GM12878 (cell line): ENCODE measurements around the gene SEPSECS. TPM values are rescaled to one million over a fixed set of nuclear protein-coding genes. Genes with fewer than 3 reads are reported as not detected.

ENCODE experiments used
- ATAC-seq: fragments of 200-7000 bp; cut with Tn5 transposase; 3 replicates; pipeline ENCODE4 v1.9.1; 2020; ENCODE audit warnings: mild to moderate bottlenecking, moderate library complexity
- BruUV-seq: library from RNA; stranded (reverse); fragments of 400-500 nt; replicated peaks from 2 replicates; lab custom pipeline; 2021; lab: Mats Ljungman, UMichigan
- CTCF ChIA-PET: fragments of 300-600 bp; sonication (Branson Sonifier 250); formaldehyde crosslinking; extraction: SDS; loops from one replicate; lab custom pipeline; 2021; ENCODE audit warnings: inconsistent platforms; lab: Yijun Ruan, JAX
- POLR2A ChIA-PET: fragments of 350-600 bp; formaldehyde crosslinking; extraction: SDS; loops from one replicate; lab custom pipeline; 2021; ENCODE audit warnings: inconsistent platforms; lab: Charles Lee
- RAD21 ChIA-PET: fragments of 300-600 bp; sonication (Branson Sonifier 250); formaldehyde crosslinking; loops from one replicate; lab custom pipeline; 2023; ENCODE audit warnings: antibody characterized with exemption; ENCODE audit not compliant: unreplicated experiment; lab: Charles Lee
- SMC1A ChIA-PET: fragments of 300-600 bp; sonication (Branson Sonifier 250); formaldehyde crosslinking; loops from one replicate; lab custom pipeline; 2023; ENCODE audit not compliant: unreplicated experiment, uncharacterized antibody; lab: Charles Lee
- DNase-seq: peaks from one replicate; pipeline ENCODE4 v3.0.0-alpha.2; 2011; ENCODE audit warnings: low read depth, low spot score
- FAIRE-seq: peaks from 3 replicates; lab custom pipeline; 2011; peaks lifted over from hg19 to GRCh38; lab: Jason Lieb, UNC
- H2AFZ ChIP-seq: 2 replicates; pipeline ENCODE4 v1.6.0; 2011; ENCODE audit warnings: low read depth, low read length, control low read depth; ENCODE audit not compliant: control insufficient read depth
- H3K27ac ChIP-seq: 2 replicates; pipeline ENCODE4 v1.5.1; 2011; ENCODE audit warnings: control low read depth; ENCODE audit not compliant: control insufficient read depth, insufficient read depth
- H3K27me3 ChIP-seq, 2 experiments: replicated peaks in 1 of 2; 2 replicates each; pipeline versions ENCODE4 v1.6.0 to v1.6.1; 2011; ENCODE audit warnings: low read length in 1 of 2; ENCODE audit not compliant: control insufficient read depth in 2 of 2, insufficient read depth in 2 of 2
- H3K36me3 ChIP-seq, 2 experiments: 2 replicates each; pipeline ENCODE4 v1.5.1; 2011; ENCODE audit warnings: low read length in 1 of 2; ENCODE audit not compliant: control insufficient read depth in 2 of 2, insufficient read depth in 2 of 2
- H3K4me1 ChIP-seq: 2 replicates; pipeline ENCODE4 v1.6.1; 2011; ENCODE audit warnings: mild to moderate bottlenecking, low read length, moderate library complexity, mixed read lengths; ENCODE audit not compliant: control insufficient read depth, insufficient read depth
- H3K4me2 ChIP-seq: 2 replicates; pipeline ENCODE4 v1.6.0; 2011; ENCODE audit warnings: control low read depth; ENCODE audit not compliant: control insufficient read depth, insufficient read depth
- H3K4me3 ChIP-seq: fragments of 200-600 bp; sonication (generic); 2 replicates; pipeline ENCODE4 v1.5.1; 2016
- H3K79me2 ChIP-seq: 2 replicates; pipeline ENCODE4 v1.6.0; 2011; ENCODE audit warnings: low read length; ENCODE audit not compliant: control insufficient read depth, insufficient read depth
- H3K9ac ChIP-seq: 2 replicates; pipeline ENCODE4 v1.8.0; 2011; ENCODE audit warnings: low read length, control low read depth, mixed read lengths; ENCODE audit not compliant: control insufficient read depth, insufficient read depth
- H3K9me3 ChIP-seq: replicated peaks from 3 replicates; pipeline ENCODE4 v1.5.1; 2011; ENCODE audit warnings: mild to moderate bottlenecking, low read length; ENCODE audit not compliant: control insufficient read depth, insufficient read depth
- H4K20me1 ChIP-seq: 2 replicates; pipeline ENCODE4 v1.6.0; 2011; ENCODE audit not compliant: control insufficient read depth, insufficient read depth
- CBFB ChIP-seq: IDR thresholded peaks from 2 replicates; pipeline ENCODE4 v1.6.1; 2016; ENCODE audit warnings: antibody characterized with exemption, low read depth
- MYC ChIP-seq: IDR thresholded peaks from 2 replicates; pipeline ENCODE4 v1.6.1; 2011; ENCODE audit warnings: mild to moderate bottlenecking, low read length, moderate library complexity, inconsistent platforms; ENCODE audit not compliant: insufficient read depth, insufficient replicate concordance, insufficient read length, severe bottlenecking
- NR2F1 ChIP-seq: fragments of 450-650 bp; conservative IDR thresholded peaks from 2 replicates; pipeline ENCODE4 v1.6.1; 2017; ENCODE audit warnings: mild to moderate bottlenecking
- POLR2AphosphoS5 ChIP-seq: IDR thresholded peaks from 2 replicates; pipeline ENCODE4 v1.6.1; 2011; ENCODE audit warnings: mild to moderate bottlenecking, low read length, inconsistent platforms
- RBBP5 ChIP-seq: fragments of 200-600 bp; sonication (generic); conservative IDR thresholded peaks from 2 replicates; pipeline ENCODE4 v1.6.1; 2016
- SMAD5 ChIP-seq: IDR thresholded peaks from 2 replicates; pipeline ENCODE4 v1.6.1; 2016; ENCODE audit warnings: antibody characterized with exemption, low read depth
- SMARCA5 ChIP-seq: fragments of 450-650 bp; IDR thresholded peaks from 2 replicates; pipeline ENCODE4 v1.6.1; 2017; ENCODE audit warnings: mild to moderate bottlenecking
- SP1 ChIP-seq: IDR thresholded peaks from one replicate; pipeline ENCODE4 v1.6.1; 2011; ENCODE audit warnings: low read depth, low read length
- SRF ChIP-seq, 2 experiments: IDR thresholded peaks; 2 replicates each; pipeline ENCODE4 v1.6.1; 2011; ENCODE audit warnings: low read depth in 2 of 2, low read length in 2 of 2, mild to moderate bottlenecking in 1 of 2, moderate library complexity in 1 of 2
- TAF1 ChIP-seq: IDR thresholded peaks from 2 replicates; pipeline ENCODE4 v1.6.1; 2011; ENCODE audit warnings: mild to moderate bottlenecking, low read depth, low read length, borderline replicate concordance
- TARDBP ChIP-seq: IDR thresholded peaks from 2 replicates; pipeline ENCODE4 v1.6.1; 2016; ENCODE audit warnings: borderline replicate concordance
- ZSCAN29 ChIP-seq: fragments of 450-650 bp; IDR thresholded peaks from 2 replicates; pipeline ENCODE4 v1.6.1; 2017; ENCODE audit warnings: mild to moderate bottlenecking, moderate library complexity
- WGBS: methylation state at CpG from one replicate; pipeline ENCODE4 v1.1.6; 2016; ENCODE audit warnings: low lambda C conversion rate; ENCODE audit not compliant: insufficient replicate concordance, insufficient coverage; ENCODE audit errors: missing lambda C conversion rate; 5-methylcytosine and 5-hydroxymethylcytosine counted together
- in situ Hi-C: fragments of 300-500 bp; cut with MboI; formaldehyde crosslinking; loops from 9 replicates; pipeline ENCODE4 v1.14.3; 2018; ENCODE audit warnings: mixed read lengths
- intact Hi-C: fragments of 100-400 bp; cut with micrococcal nuclease; formaldehyde crosslinking; loops from one replicate; pipeline ENCODE4 v1.14.2; 2022; ENCODE audit not compliant: unreplicated experiment
- polyA plus RNA-seq, 11 experiments: library from polyadenylated mRNA; depleted of rRNA in 4 of 11; unstranded in 6 of 11; stranded (reverse) in 5 of 11; fragments of >200 nt; fragmentation: Nextera tagmentation in 4 of 11; fragmentation: Illumina TruSeq in 1 of 11; extraction: Ambion mirVana in 4 of 11; extraction: Trizol in 1 of 11; gene quantifications; 1 replicate in 1 of 11; 2 replicates in 10 of 11; pipeline versions ENCODE4 v1.2.1 to v1.2.3, GENCODE V29; 2011 to 2016; ENCODE audit warnings: inconsistent platforms in 2 of 11, missing spikeins in 2 of 11, low read depth in 1 of 11
- total RNA-seq, 4 experiments: library from RNA; depleted of rRNA in 3 of 4; stranded (reverse); fragments of >200 nt in 3 of 4; fragmentation: Illumina TruSeq in 1 of 4; extraction: Trizol in 1 of 4; gene quantifications; 2 replicates each; pipeline versions ENCODE4 v1.2.1 to v1.2.3, GENCODE V29; 2013 to 2021
- TF ChIP-seq, protein P1 (sequence below): IDR thresholded peaks from 2 replicates; pipeline ENCODE4 v1.6.1; 2012; ENCODE audit warnings: low read length, inconsistent platforms
- TF ChIP-seq, protein P2 (sequence below): fragments of 150-350 bp; IDR thresholded peaks from 2 replicates; pipeline ENCODE4 v1.6.1; 2016; ENCODE audit warnings: low read depth, low read length
- TF ChIP-seq, protein P3 (sequence below): IDR thresholded peaks from 2 replicates; pipeline ENCODE4 v1.6.1; 2012; ENCODE audit warnings: low read depth, low read length, improper control_type of control experiment
- TF ChIP-seq, protein P4 (sequence below): fragments of 450-650 bp; IDR thresholded peaks from 2 replicates; pipeline ENCODE4 v1.6.1; 2017; ENCODE audit warnings: mild to moderate bottlenecking, low read depth, inconsistent platforms; ENCODE audit not compliant: poor library complexity, severe bottlenecking
- TF ChIP-seq, protein P5 (sequence below): fragments of 450-650 bp; IDR thresholded peaks from 2 replicates; pipeline ENCODE4 v1.6.1; 2016; ENCODE audit warnings: mild to moderate bottlenecking

SEPSECS gene
- total and polyA plus RNA-seq, 10 of the 15 experiments (the other 5 are each of a cell fraction or from before 2014, with no cell fraction given), result 2.8 to 15.8 (median 7.2) TPM

DNA sequence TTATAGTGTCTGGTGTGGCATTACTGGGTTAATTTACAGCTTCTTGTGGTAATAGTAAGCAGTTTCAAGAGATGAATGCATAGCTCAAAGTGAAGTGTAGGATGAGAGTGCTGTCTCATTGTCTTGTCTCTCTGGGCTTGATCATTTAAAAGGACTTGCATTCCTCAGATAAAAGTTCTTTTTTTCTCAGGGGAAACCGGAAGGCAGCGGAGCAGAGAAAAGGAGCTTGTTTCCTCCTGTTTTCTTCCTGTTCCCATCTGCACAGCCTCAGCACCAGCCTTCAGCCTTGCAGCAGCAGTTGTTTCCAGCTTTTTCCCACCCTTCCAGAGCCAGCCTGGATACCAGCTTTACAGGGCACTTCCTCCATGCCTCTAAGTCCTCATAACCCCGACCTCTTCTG, 68.1 kb downstream of the SEPSECS start:
- SMC1A ChIA-PET, result interaction anchor here (0.9 to 1.2 kb wide), 2 partner anchors 33 to 52 kb away, joined by 3 read pairs; no protein-coding TSS in a partner anchor
- Histone ChIP-seq H3K4me2 (no peak overlapping the region), H2AFZ (no peak overlapping the region), H3K4me3 (no peak overlapping the region), H3K36me3 (no peaks in the 10 kb centered on the region), H3K9me3 (no peaks in the 10 kb centered on the region), H3K27me3 (peaks cover 0 to 2% of the 10 kb centered on the region in 2 experiments; a peak in 2 of 4 replicates), H3K27ac (no peak overlapping the region), H3K4me1 (no peaks in the 10 kb centered on the region), H3K79me2 (no peaks in the 10 kb centered on the region), H3K9ac (no peak overlapping the region), H4K20me1 (no peaks in the 10 kb centered on the region)
- CTCF ChIA-PET, result interaction anchor here (1.1 kb wide), 1 partner anchor 112 kb away, joined by 3 read pairs; no protein-coding TSS in a partner anchor
- no peak for FAIRE-seq
- 48% methylated on average over 3 of the region's 3 CpGs for WGBS
- no TSS peak for BruUV-seq
- ATAC-seq, result no peak
- in situ Hi-C loops (no loop called here), intact Hi-C loops (no loop called here)
- RAD21 ChIA-PET, result no interaction called here
- POLR2A ChIA-PET, result interaction anchor here (0.6 kb wide), 1 partner anchor 217 kb away, joined by 3 read pairs; no protein-coding TSS in a partner anchor
- no peak for DNase-seq
- TF ChIP-seq MYC (no peak), POLR2AphosphoS5 (no peak), TARDBP (no peak), SP1 (no peak), SRF (IDR thresholded peaks at IDR 0.05; ENCODE audit: low read depth in 2 of 2, low read length in 2 of 2) (no peak), ZSCAN29 (no peak), NR2F1 (no peak), RBBP5 (no peak), CBFB (no peak), TAF1 (no peak), SMAD5 (no peak), SMARCA5 (no peak)
- TF ChIP-seq, protein P1, sequence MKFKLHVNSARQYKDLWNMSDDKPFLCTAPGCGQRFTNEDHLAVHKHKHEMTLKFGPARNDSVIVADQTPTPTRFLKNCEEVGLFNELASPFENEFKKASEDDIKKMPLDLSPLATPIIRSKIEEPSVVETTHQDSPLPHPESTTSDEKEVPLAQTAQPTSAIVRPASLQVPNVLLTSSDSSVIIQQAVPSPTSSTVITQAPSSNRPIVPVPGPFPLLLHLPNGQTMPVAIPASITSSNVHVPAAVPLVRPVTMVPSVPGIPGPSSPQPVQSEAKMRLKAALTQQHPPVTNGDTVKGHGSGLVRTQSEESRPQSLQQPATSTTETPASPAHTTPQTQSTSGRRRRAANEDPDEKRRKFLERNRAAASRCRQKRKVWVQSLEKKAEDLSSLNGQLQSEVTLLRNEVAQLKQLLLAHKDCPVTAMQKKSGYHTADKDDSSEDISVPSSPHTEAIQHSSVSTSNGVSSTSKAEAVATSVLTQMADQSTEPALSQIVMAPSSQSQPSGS, result no peak
- TF ChIP-seq, protein P2, sequence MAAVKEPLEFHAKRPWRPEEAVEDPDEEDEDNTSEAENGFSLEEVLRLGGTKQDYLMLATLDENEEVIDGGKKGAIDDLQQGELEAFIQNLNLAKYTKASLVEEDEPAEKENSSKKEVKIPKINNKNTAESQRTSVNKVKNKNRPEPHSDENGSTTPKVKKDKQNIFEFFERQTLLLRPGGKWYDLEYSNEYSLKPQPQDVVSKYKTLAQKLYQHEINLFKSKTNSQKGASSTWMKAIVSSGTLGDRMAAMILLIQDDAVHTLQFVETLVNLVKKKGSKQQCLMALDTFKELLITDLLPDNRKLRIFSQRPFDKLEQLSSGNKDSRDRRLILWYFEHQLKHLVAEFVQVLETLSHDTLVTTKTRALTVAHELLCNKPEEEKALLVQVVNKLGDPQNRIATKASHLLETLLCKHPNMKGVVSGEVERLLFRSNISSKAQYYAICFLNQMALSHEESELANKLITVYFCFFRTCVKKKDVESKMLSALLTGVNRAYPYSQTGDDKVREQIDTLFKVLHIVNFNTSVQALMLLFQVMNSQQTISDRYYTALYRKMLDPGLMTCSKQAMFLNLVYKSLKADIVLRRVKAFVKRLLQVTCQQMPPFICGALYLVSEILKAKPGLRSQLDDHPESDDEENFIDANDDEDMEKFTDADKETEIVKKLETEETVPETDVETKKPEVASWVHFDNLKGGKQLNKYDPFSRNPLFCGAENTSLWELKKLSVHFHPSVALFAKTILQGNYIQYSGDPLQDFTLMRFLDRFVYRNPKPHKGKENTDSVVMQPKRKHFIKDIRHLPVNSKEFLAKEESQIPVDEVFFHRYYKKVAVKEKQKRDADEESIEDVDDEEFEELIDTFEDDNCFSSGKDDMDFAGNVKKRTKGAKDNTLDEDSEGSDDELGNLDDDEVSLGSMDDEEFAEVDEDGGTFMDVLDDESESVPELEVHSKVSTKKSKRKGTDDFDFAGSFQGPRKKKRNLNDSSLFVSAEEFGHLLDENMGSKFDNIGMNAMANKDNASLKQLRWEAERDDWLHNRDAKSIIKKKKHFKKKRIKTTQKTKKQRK, result no peak
- TF ChIP-seq, protein P3, sequence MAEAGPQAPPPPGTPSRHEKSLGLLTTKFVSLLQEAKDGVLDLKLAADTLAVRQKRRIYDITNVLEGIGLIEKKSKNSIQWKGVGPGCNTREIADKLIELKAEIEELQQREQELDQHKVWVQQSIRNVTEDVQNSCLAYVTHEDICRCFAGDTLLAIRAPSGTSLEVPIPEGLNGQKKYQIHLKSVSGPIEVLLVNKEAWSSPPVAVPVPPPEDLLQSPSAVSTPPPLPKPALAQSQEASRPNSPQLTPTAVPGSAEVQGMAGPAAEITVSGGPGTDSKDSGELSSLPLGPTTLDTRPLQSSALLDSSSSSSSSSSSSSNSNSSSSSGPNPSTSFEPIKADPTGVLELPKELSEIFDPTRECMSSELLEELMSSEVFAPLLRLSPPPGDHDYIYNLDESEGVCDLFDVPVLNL, result no peak
- TF ChIP-seq, protein P4, sequence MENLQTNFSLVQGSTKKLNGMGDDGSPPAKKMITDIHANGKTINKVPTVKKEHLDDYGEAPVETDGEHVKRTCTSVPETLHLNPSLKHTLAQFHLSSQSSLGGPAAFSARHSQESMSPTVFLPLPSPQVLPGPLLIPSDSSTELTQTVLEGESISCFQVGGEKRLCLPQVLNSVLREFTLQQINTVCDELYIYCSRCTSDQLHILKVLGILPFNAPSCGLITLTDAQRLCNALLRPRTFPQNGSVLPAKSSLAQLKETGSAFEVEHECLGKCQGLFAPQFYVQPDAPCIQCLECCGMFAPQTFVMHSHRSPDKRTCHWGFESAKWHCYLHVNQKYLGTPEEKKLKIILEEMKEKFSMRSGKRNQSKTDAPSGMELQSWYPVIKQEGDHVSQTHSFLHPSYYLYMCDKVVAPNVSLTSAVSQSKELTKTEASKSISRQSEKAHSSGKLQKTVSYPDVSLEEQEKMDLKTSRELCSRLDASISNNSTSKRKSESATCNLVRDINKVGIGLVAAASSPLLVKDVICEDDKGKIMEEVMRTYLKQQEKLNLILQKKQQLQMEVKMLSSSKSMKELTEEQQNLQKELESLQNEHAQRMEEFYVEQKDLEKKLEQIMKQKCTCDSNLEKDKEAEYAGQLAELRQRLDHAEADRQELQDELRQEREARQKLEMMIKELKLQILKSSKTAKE, result no peak
- TF ChIP-seq, protein P5, sequence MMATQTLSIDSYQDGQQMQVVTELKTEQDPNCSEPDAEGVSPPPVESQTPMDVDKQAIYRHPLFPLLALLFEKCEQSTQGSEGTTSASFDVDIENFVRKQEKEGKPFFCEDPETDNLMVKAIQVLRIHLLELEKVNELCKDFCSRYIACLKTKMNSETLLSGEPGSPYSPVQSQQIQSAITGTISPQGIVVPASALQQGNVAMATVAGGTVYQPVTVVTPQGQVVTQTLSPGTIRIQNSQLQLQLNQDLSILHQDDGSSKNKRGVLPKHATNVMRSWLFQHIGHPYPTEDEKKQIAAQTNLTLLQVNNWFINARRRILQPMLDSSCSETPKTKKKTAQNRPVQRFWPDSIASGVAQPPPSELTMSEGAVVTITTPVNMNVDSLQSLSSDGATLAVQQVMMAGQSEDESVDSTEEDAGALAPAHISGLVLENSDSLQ, result no peak
